Measurements from ENCODE around the gene FKRP.

Gene FKRP

DNA sequence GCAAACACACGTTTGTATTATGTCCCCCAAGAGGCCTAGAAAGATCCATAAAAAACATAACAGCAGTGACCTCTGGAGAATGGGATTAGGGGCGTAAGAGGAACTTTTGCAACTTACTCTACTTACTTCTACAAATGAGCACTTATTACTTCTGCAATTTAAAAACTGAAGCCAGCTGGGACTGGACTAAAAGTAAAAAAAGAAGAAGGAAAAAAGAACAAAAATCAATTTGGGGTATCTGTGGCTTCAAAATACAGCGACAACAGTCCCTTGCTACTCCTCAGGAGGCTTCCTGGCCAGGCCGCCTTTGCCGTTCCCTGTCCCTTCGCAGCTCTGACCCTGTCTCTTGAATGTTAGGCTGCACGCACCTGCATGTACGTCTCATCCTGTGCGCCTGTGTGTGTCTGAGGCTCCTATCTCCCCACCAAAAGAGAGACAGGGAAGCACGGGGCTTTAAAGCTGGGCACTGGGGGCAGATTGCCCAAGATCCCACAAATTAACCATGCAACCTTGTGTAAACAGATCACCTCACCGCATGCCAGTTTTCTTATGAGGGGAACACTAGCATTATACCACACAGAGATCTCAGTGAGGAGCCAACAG lies 12.1 kb upstream of the FKRP start:
- Histone ChIP-seq H3K36me3 (ENCODE audit: control insufficient read depth, insufficient read depth, low read length, severe bottlenecking) (peaks cover 67% of the 10 kb centered on the region), H3K9me3 (ENCODE audit: control insufficient read depth, low read length) (no peaks in the 10 kb centered on the region), H3K4me3 (ENCODE audit: low read length) (no peak overlapping the region), H3K4me1 (ENCODE audit: control insufficient read depth, insufficient read depth, low read length) (peaks cover 13% of the 10 kb centered on the region), H3K9ac (ENCODE audit: low read length) (no peak overlapping the region), H3K27me3 (replicated peaks; ENCODE audit: control insufficient read depth, insufficient read depth, low read length) (no peaks in the 10 kb centered on the region)
- DNase-seq (ENCODE audit: low read depth), result no peak

DNA sequence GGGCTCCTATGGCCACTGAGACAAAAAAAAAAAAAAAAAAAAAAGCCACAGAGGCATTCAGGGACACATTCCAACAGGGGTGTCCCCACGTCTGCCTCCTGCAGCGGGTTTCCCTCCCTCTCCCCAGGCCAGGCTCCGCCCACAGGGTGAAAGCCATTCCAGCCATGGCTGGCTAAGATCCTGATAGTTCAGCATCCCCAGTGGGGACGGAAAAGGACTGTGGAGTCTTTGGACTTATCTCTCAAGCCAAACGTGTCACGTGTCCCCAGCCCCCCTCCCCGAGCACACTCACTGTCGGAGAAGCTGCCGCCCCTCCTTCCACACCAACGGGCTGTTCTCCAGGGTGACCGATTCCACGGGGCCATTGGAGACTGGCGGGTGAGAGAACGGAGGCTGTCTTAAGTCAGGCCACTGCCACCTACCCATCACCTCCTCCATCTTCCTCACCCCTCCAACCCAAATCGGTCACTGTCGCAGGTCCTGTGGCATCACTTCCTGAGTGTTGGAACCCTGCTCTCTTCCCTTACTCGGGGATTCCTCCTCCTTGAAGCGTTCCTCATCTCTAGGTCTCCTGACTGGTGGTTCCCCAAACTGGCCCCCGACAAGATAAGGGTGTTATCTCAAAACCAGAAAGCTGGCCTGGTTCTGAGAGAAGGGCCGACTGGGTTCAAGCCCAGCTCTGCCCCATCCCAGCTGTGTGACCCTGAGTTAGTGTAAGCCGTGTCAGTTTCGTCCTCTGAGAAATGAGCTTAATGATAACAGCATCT lies 9.1 kb upstream of the FKRP start:
- H3K4me3 ChIP-seq (ENCODE audit: low read length), result no peak overlapping the region
- H3K9me3 ChIP-seq (ENCODE audit: control insufficient read depth, low read length), result no peaks in the 10 kb centered on the region
- no peak for DNase-seq (ENCODE audit: low read depth)
- peaks cover 47% of the 10 kb centered on the region for H3K36me3 ChIP-seq (ENCODE audit: control insufficient read depth, insufficient read depth, low read length, severe bottlenecking)
- H3K9ac ChIP-seq (ENCODE audit: low read length), result peak overlapping the region; percentile 3
- peaks cover 13% of the 10 kb centered on the region for H3K4me1 ChIP-seq (ENCODE audit: control insufficient read depth, insufficient read depth, low read length)
- no peaks in the 10 kb centered on the region for H3K27me3 ChIP-seq (replicated peaks; ENCODE audit: control insufficient read depth, insufficient read depth, low read length)

DNA sequence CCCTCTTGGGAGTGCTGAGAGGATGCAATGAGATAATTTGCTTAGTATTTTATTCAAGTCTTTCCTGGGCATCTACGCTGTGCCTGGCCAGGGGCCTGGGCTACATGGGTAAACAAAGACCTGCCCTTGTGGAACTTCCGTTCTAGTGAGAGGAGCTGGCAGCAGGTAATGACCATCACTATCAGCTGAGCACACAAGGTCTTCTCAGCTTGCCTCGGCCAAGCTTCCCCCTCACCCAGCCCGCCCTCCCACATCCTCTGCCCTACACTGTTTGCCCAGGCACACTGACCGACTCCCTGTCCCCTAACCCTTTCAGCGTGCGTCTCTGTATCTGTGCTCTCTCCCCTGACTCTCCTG lies 8.6 kb upstream of the FKRP start:
- no peak for DNase-seq (ENCODE audit: low read depth)
- H3K27me3 ChIP-seq (replicated peaks; ENCODE audit: control insufficient read depth, insufficient read depth, low read length), result no peaks in the 10 kb centered on the region
- H3K9ac ChIP-seq (ENCODE audit: low read length), result no peak overlapping the region
- H3K4me3 ChIP-seq (ENCODE audit: low read length), result no peak overlapping the region
- H3K9me3 ChIP-seq (ENCODE audit: control insufficient read depth, low read length), result no peaks in the 10 kb centered on the region
- peaks cover 13% of the 10 kb centered on the region for H3K4me1 ChIP-seq (ENCODE audit: control insufficient read depth, insufficient read depth, low read length)
- H3K36me3 ChIP-seq (ENCODE audit: control insufficient read depth, insufficient read depth, low read length, severe bottlenecking), result peaks cover 42% of the 10 kb centered on the region

DNA sequence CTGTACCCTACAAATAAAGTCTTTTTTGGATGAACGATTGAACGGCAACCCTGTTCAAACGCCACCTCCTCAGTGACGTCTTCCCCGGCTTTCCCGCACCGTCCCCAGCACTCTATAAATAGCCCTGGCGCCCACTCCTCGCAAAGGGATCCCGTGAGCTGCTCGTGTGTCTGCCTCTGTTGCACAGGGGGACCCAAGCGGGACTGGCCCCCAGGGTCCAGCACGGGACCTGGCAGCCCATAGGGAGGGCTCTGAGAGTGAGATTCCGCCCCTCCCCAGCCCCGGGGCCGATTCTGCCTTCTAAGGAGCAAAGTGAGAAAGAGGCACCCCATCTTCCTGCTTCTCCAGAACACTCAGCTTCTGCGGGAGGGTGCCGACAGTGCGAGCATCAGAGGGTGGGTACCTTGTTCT lies 8.1 kb upstream of the FKRP start:
- peaks cover 37% of the 10 kb centered on the region for H3K36me3 ChIP-seq (ENCODE audit: control insufficient read depth, insufficient read depth, low read length, severe bottlenecking)
- H3K4me1 ChIP-seq (ENCODE audit: control insufficient read depth, insufficient read depth, low read length), result peaks cover 13% of the 10 kb centered on the region
- DNase-seq (ENCODE audit: low read depth), result no peak
- no peaks in the 10 kb centered on the region for H3K9me3 ChIP-seq (ENCODE audit: control insufficient read depth, low read length)
- H3K27me3 ChIP-seq (replicated peaks; ENCODE audit: control insufficient read depth, insufficient read depth, low read length), result no peaks in the 10 kb centered on the region
- no peak overlapping the region for H3K4me3 ChIP-seq (ENCODE audit: low read length)
- no peak overlapping the region for H3K9ac ChIP-seq (ENCODE audit: low read length)

DNA sequence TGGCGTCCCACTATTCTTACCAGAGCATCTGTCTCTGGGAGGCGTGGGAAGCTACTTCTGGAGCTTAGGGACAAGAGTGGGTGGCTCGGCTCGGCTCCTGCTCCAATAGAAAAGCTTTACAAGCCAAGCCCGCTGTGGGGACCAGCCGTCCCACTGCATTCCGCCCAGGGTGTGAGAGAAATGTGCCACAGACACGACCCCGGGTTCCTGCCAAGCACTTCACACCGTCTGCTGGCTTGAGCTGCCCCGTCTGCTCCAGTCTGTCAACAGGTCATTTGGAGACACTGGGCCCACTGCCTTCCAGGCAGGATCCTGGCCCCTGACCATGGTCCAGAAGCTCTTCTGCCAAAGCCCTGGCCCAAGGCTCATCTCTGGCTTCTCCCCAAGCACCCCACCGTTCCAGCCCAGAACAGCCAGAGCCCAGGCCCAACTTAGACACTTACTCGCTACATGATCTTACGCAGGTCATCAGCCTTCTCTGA lies 6.5 kb upstream of the FKRP start:
- H3K36me3 ChIP-seq (ENCODE audit: control insufficient read depth, insufficient read depth, low read length, severe bottlenecking), result peaks cover 22% of the 10 kb centered on the region
- H3K27me3 ChIP-seq (replicated peaks; ENCODE audit: control insufficient read depth, insufficient read depth, low read length), result no peaks in the 10 kb centered on the region
- no peaks in the 10 kb centered on the region for H3K9me3 ChIP-seq (ENCODE audit: control insufficient read depth, low read length)
- H3K9ac ChIP-seq (ENCODE audit: low read length), result no peak overlapping the region
- H3K4me3 ChIP-seq (ENCODE audit: low read length), result no peak overlapping the region
- H3K4me1 ChIP-seq (ENCODE audit: control insufficient read depth, insufficient read depth, low read length), result peaks cover 17% of the 10 kb centered on the region
- no peak for DNase-seq (ENCODE audit: low read depth)

DNA sequence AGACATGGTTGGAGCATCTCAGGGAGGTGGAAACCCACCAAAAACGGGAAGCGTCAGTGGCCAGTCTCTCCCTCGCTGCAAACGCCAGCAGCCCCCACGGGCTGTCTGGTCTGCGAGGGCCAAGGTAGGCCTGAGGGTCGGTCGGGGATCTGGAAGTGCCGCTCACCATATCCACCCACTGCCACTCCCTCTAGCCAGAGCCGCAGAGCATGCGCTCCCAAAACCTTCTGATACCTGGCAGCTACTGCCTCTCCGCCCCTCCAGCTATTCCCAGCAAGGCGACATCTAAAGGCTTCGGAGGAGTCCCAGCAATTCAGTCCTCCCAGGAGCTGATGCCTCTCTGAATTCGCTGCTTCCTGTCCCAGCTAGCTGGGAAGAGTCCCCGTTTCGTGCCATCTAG lies 4.4 kb upstream of the FKRP start:
- H3K36me3 ChIP-seq (ENCODE audit: control insufficient read depth, insufficient read depth, low read length, severe bottlenecking), result peaks cover 18% of the 10 kb centered on the region
- no peak for DNase-seq (ENCODE audit: low read depth)
- no peak overlapping the region for H3K4me3 ChIP-seq (ENCODE audit: low read length)
- peaks cover 26% of the 10 kb centered on the region for H3K4me1 ChIP-seq (ENCODE audit: control insufficient read depth, insufficient read depth, low read length)
- H3K9me3 ChIP-seq (ENCODE audit: control insufficient read depth, low read length), result no peaks in the 10 kb centered on the region
- no peaks in the 10 kb centered on the region for H3K27me3 ChIP-seq (replicated peaks; ENCODE audit: control insufficient read depth, insufficient read depth, low read length)
- H3K9ac ChIP-seq (ENCODE audit: low read length), result no peak overlapping the region

DNA sequence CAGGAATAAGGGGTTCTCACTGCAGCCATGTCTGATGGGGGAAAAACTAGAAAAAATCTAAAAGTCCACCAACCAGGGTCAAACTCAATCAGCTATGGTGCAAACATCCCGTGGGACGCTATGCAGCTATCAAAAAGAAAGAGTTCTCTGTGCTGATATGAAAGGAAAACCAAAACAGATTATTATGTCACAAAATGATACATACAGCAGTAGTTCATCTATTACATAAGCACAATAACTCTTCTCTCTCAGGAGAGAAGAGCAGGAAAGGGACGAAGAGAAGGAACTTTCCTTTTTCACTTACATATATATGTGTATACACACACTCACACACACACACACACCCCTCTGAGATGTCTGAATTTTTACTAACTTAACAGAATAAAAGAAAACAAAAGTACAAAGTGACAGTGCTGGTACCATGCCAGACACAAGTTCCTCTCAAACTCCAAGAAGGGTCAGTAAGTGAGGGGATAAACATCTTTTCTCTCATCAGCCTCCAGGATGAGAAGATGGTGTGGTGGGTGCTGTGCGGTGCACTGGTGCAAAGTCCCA lies 2.9 kb upstream of the FKRP start:
- no peak overlapping the region for H3K9ac ChIP-seq (ENCODE audit: low read length)
- H3K4me1 ChIP-seq (ENCODE audit: control insufficient read depth, insufficient read depth, low read length), result peaks cover 26% of the 10 kb centered on the region
- no peaks in the 10 kb centered on the region for H3K27me3 ChIP-seq (replicated peaks; ENCODE audit: control insufficient read depth, insufficient read depth, low read length)
- no peaks in the 10 kb centered on the region for H3K9me3 ChIP-seq (ENCODE audit: control insufficient read depth, low read length)
- no peak overlapping the region for H3K4me3 ChIP-seq (ENCODE audit: low read length)
- no peak for DNase-seq (ENCODE audit: low read depth)
- peaks cover 5% of the 10 kb centered on the region for H3K36me3 ChIP-seq (ENCODE audit: control insufficient read depth, insufficient read depth, low read length, severe bottlenecking)

DNA sequence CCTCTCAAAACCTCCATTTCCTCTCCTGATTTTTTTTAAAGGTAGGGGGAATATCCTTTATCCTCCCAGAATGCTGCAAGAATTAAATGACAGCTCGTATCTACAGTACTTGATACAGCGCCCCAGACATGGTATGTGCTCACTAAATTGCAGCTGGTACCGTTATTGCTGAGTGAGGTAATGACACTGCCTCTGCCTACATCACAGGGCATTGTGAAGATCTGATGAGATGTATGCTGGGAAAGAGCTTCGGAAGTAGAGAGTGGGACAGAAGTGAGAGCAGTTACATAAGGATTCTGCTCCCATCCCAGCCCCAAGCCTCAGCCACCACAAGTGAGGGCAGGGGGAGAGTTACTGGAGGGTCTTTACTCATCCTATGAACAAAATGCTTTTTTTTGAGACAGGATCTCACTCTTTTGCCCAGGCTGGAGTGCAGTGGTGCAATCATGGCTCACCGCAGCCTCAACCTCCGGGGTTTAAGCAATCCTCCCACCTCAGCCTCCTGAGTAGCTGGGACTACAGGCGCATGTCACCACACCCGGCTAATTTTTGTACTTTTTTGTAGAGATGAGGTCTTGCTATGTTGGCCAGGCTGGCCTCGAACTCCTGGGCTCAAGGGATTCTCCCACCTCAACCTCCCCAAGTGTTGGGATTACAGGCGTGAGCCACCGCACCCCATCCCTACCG lies 1.7 kb upstream of the FKRP start:
- H3K4me3 ChIP-seq (ENCODE audit: low read length), result peak overlapping the region; percentile 95
- DNase-seq (ENCODE audit: low read depth), result no peak
- peaks cover 5% of the 10 kb centered on the region for H3K36me3 ChIP-seq (ENCODE audit: control insufficient read depth, insufficient read depth, low read length, severe bottlenecking)
- peak overlapping the region; percentile 24 for H3K9ac ChIP-seq (ENCODE audit: low read length)
- no peaks in the 10 kb centered on the region for H3K9me3 ChIP-seq (ENCODE audit: control insufficient read depth, low read length)
- no peaks in the 10 kb centered on the region for H3K27me3 ChIP-seq (replicated peaks; ENCODE audit: control insufficient read depth, insufficient read depth, low read length)
- peaks cover 23% of the 10 kb centered on the region for H3K4me1 ChIP-seq (ENCODE audit: control insufficient read depth, insufficient read depth, low read length)

DNA sequence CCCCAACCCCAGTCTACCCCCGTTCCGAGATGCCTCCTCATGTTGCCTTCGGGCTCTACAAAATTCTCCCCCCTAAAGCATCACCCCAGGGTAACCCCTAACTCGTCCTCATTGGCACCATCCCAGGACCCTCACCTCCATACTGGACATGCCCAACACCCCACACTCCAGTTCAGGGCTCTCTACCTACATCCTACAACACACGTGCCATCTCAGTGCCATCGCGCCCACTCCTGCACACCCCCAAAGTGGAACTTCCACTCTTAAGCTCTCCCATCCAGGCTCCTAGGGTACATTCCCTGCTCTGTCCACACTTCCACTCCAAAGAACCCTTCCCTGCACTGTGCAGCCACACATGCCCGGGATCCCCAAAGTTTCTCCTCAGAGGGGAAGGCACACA lies 827 bp upstream of the FKRP start:
- H3K27me3 ChIP-seq (replicated peaks; ENCODE audit: control insufficient read depth, insufficient read depth, low read length), result no peaks in the 10 kb centered on the region
- no peak for DNase-seq (ENCODE audit: low read depth)
- H3K9ac ChIP-seq (ENCODE audit: low read length), result peak overlapping the region; percentile 95
- H3K36me3 ChIP-seq (ENCODE audit: control insufficient read depth, insufficient read depth, low read length, severe bottlenecking), result peaks cover 5% of the 10 kb centered on the region
- no peaks in the 10 kb centered on the region for H3K9me3 ChIP-seq (ENCODE audit: control insufficient read depth, low read length)
- H3K4me3 ChIP-seq (ENCODE audit: low read length), result peak overlapping the region; percentile 95
- peaks cover 17% of the 10 kb centered on the region for H3K4me1 ChIP-seq (ENCODE audit: control insufficient read depth, insufficient read depth, low read length)

DNA sequence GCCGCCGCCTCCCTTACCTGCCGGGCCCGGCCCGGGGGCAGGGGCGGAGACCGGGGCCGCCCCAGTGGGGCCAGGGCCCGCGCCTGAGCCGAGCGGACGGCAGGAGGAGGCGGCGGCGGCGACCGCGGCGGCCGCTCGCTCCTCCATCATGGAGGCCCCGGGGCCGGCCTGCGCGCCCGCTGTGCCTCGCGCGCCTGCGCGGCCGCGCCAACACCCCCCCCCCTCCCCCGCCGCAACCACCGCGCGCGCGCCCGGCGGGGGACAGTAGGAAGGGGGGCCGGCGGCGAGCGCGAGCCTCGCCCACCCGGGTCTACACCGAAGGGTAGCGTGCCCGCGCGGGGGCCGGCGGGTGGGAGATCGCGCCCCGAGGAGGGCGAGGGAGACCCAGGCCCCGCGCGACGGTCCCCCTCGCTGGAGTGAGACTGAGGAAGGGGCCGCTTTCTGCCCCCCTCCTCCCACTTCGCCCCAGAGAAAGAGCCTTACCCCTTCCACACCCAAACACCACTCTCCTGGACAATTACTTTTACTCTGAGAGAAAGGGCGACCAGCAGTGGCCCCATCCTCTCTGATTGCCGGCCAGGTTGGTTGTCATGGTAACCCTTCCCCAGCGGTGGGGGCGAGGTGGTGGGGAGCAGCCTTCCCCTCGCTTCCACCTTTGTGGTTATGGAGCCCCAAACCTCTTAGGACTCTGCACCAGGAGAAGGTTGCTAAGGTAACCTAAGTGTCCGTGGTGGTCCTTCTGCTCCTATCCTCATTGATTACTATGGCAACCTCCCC lies 612 bp downstream of the FKRP start, which contains the start of gene STRN4:
TSS of gene STRN4 (minus strand) at position 170 of the 777 bp plus-strand sequence. CDS start at position 150, 20 bp downstream.
- peak within 1 kb of the TSS; percentile 95 for H3K9ac ChIP-seq (ENCODE audit: low read length)
- H3K27me3 ChIP-seq (replicated peaks; ENCODE audit: control insufficient read depth, insufficient read depth, low read length), result no peaks in the 10 kb centered on the region
- H3K4me1 ChIP-seq (ENCODE audit: control insufficient read depth, insufficient read depth, low read length), result peaks cover 17% of the 10 kb centered on the region
- H3K4me3 ChIP-seq (ENCODE audit: low read length), result peak within 1 kb of the TSS; percentile 95
- H3K9me3 ChIP-seq (ENCODE audit: control insufficient read depth, low read length), result no peaks in the 10 kb centered on the region
- peaks cover 5% of the 10 kb centered on the region for H3K36me3 ChIP-seq (ENCODE audit: control insufficient read depth, insufficient read depth, low read length, severe bottlenecking)
- peak; percentile 89 for DNase-seq (ENCODE audit: low read depth)
